Measurements from ENCODE around the gene ATF4. TPM values are rescaled to one million over a fixed set of nuclear protein-coding genes. Genes with fewer than 3 reads are reported as not detected.

The ATF4 gene
- total and polyA plus RNA-seq, 2 donors (not counting 3 experiments of a cell fraction or from before 2014, with no cell fraction given): 312 to 668 TPM

- Histone ChIP-seq H2AFZ (ENCODE audit: low read depth, low read length) (no peak overlapping the region), H3K4me3 (replicated peaks in 1 of 3; ENCODE audit: insufficient read depth in 1 of 3, low read depth in 1 of 3, low read length in 3 of 3) (no peak overlapping the region), H3K36me3 (ENCODE audit: control insufficient read depth in 2 of 2, extremely low read depth in 1 of 2, insufficient read depth in 2 of 2, low read length in 2 of 2) (no peaks in the 10 kb centered on the region), H4K20me1 (replicated peaks; ENCODE audit: control insufficient read depth, extremely low read depth, insufficient read depth, low read length) (no peaks in the 10 kb centered on the region), H3K79me2 (ENCODE audit: control insufficient read depth, insufficient read depth, low read length) (no peaks in the 10 kb centered on the region), H3K4me2 (ENCODE audit: insufficient read depth, low read length) (no peak overlapping the region), H3K9me3 (replicated peaks; ENCODE audit: control insufficient read depth, insufficient read depth, low read length) (no peaks in the 10 kb centered on the region), H3K27me3 (ENCODE audit: control insufficient read depth in 2 of 2, insufficient read depth in 2 of 2, low read length in 2 of 2) (no peaks in the 10 kb centered on the region), H3K27ac (ENCODE audit: insufficient read depth, low read depth, low read length) (no peak overlapping the region), H3K9me1 (replicated peaks; ENCODE audit: control insufficient read depth, extremely low read depth, insufficient read depth, low read length) (no peaks in the 10 kb centered on the region), H3K9ac (replicated peaks; ENCODE audit: extremely low read depth, insufficient read depth, low read length) (no peak overlapping the region), H3K4me1 (ENCODE audit: control insufficient read depth, extremely low read depth, insufficient read depth, low read length) (no peaks in the 10 kb centered on the region)
- dilution Hi-C loops (cut with MboI; ENCODE audit: extremely low pct_ligation_motif_present, low sequenced_read_pairs) (no loop called here), intact Hi-C loops (cut with micrococcal nuclease) (no loop called here)
- TF ChIP-seq FOS (IDR thresholded peaks at IDR 0.05; ENCODE audit: borderline replicate concordance, insufficient read depth, low read length) (no peak), GATA2 (IDR thresholded peaks at IDR 0.05; ENCODE audit: insufficient read depth, insufficient read length, low read depth, low read length) (no peak), JUN (IDR thresholded peaks at IDR 0.05; ENCODE audit: borderline replicate concordance, insufficient read depth, insufficient read length, low read depth) (no peak), POLR2AphosphoS5 (IDR thresholded peaks at IDR 0.05; ENCODE audit: insufficient read depth, low read depth, low read length) (no peak), CTCF (IDR thresholded peaks at IDR 0.05; ENCODE audit: extremely low read depth in 1 of 2, insufficient read depth in 1 of 2, low read depth in 1 of 2, low read length in 2 of 2) (no peak), EZH2 (IDR thresholded peaks at IDR 0.05; ENCODE audit: borderline replicate concordance, low read depth, low read length, severe bottlenecking) (no peak), MYC (IDR thresholded peaks at IDR 0.05; ENCODE audit: low read depth, low read length) (no peak), POLR2A (IDR thresholded peaks at IDR 0.05; ENCODE audit: low read depth, low read length) (no peak)
- TF ChIP-seq, protein P1, sequence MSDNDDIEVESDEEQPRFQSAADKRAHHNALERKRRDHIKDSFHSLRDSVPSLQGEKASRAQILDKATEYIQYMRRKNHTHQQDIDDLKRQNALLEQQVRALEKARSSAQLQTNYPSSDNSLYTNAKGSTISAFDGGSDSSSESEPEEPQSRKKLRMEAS (IDR thresholded peaks at IDR 0.05; ENCODE audit: insufficient read depth, insufficient read length): no peak
- CTCF ChIA-PET: no interaction called here
- no TSS peak for BruUV-seq (replicated peaks)
- DNase-seq (ENCODE audit: low read depth, low spot score) (no peak), FAIRE-seq (no peak)
- POLR2A ChIA-PET: no interaction called here
Observed at GRCh38 chr22:39480557-39480956, 39.8 kb upstream of the ATF4 start.
